Head of caudate nucleus (tissue), 42 donors: ENCODE measurements around the gene KIF26A.

Source experiments
- DNase-seq, 42 donors: peaks; one replicate each; pipeline versions ENCODE4 v3.0.0 to v3.0.0-alpha.2; 2020 to 2021; ENCODE audit warnings: mixed read lengths in 7 of 42
- intact Hi-C: fragments of 100-400 bp; cut with DNase I; formaldehyde crosslinking; loops from one replicate; pipeline ENCODE4 v1.15.0; 2022

KIF26A gene

GRCh38 chr14:104138718-104139459 is 502 bp downstream of the KIF26A start:
- intact Hi-C loops = loop anchor here (5.0 kb wide), 1 partner anchor 498 kb away; no protein-coding TSS in a partner anchor
- peak in 3 of 42 donors; percentile 1 to 25 (median 12) for DNase-seq

GRCh38 chr14:104139460-104140212 is 1.2 kb downstream of the KIF26A start:
- intact Hi-C loops = loop anchor here (5.0 kb wide), 1 partner anchor 498 kb away; no protein-coding TSS in a partner anchor

GRCh38 chr14:104140213-104140462 is 1.8 kb downstream of the KIF26A start:
- peak in 2 of 42 donors; percentile 9 to 10 for DNase-seq

More at GRCh38 chr14:104139460-104140212, 1.2 kb downstream of the KIF26A start:
- DNase-seq = peak in 3 of 42 donors; percentile 6 to 21 (median 7)

GRCh38 chr14:104140463-104141331 is 2.3 kb downstream of the KIF26A start:
- intact Hi-C loops = no loop called here

More at GRCh38 chr14:104140213-104140462, 1.8 kb downstream of the KIF26A start:
- intact Hi-C loops = no loop called here

GRCh38 chr14:104141621-104142091 is 3.3 kb downstream of the KIF26A start:
- intact Hi-C loops = no loop called here
- DNase-seq = peak in 3 of 42 donors; percentile 8 to 20 (median 12)

More at GRCh38 chr14:104140463-104141331, 2.3 kb downstream of the KIF26A start:
- DNase-seq = peak in 3 of 42 donors; percentile 2 to 10 (median 10)

- DNase-seq = peak in 4 of 42 donors; percentile 1 to 20 (median 6)
- intact Hi-C loops = no loop called here
Observed at GRCh38 chr14:104142136-104142945, 4.0 kb downstream of the KIF26A start.

GRCh38 chr14:104142946-104143470 is 4.6 kb downstream of the KIF26A start:
- intact Hi-C loops = no loop called here
- DNase-seq = peak in 4 of 42 donors; percentile 3 to 22 (median 10)

GRCh38 chr14:104143521-104144452 is 5.4 kb downstream of the KIF26A start:
- intact Hi-C loops = no loop called here
- peak in 5 of 42 donors; percentile 2 to 24 (median 9) for DNase-seq

GRCh38 chr14:104144453-104144790 is 6.0 kb downstream of the KIF26A start:
- DNase-seq = peak in 4 of 42 donors; percentile 1 to 8 (median 2)
- intact Hi-C loops = no loop called here

- intact Hi-C loops = no loop called here
- DNase-seq = peak in 8 of 42 donors; percentile 0 to 27 (median 10)
Observed at GRCh38 chr14:104144911-104145825, 6.8 kb downstream of the KIF26A start.

- peak in 5 of 42 donors; percentile 2 to 29 (median 15) for DNase-seq
Observed at GRCh38 chr14:104145826-104146601, 7.6 kb downstream of the KIF26A start.

GRCh38 chr14:104146651-104147345 is 8.4 kb downstream of the KIF26A start:
- peak in 3 of 42 donors; percentile 7 to 27 (median 27) for DNase-seq
- intact Hi-C loops = no loop called here

More at GRCh38 chr14:104145826-104146601, 7.6 kb downstream of the KIF26A start:
- intact Hi-C loops = no loop called here

GRCh38 chr14:104147346-104148125 is 9.1 kb downstream of the KIF26A start:
- intact Hi-C loops = no loop called here
- DNase-seq = no peak
